ENCODE results near the gene DDX27. TPM values are rescaled to one million over a fixed set of nuclear protein-coding genes. Genes with fewer than 3 reads are reported as not detected.

DDX27 gene
- total and polyA plus RNA-seq, 2 of the 13 experiments (the other 11 are each of a cell fraction or from before 2014, with no cell fraction given), result 42.6 to 72.8 TPM

GRCh38 chr20:49278036-49278817 lies 59.0 kb downstream of the DDX27 start, which contains the start of gene ZNFX1 (continued):
- peak; percentile 78 for TF ChIP-seq FOXA3 (CRISPR knock-in tag; IDR thresholded peaks at IDR 0.05)
- peak; percentile 82 for TF ChIP-seq GMEB1 (CRISPR knock-in tag; IDR thresholded peaks at IDR 0.05; ENCODE audit: borderline replicate concordance)
- TF ChIP-seq ATF3 (CRISPR knock-in tag; IDR thresholded peaks at IDR 0.05), result peak; percentile 74; the same call in 1 of the 2 replicates
- TF ChIP-seq ZNF549 (CRISPR knock-in tag; IDR thresholded peaks at IDR 0.05), result no peak; the same call in 1 of the 2 replicates
- peak; percentile 91 for TF ChIP-seq XRCC5 (optimal IDR thresholded peaks at IDR 0.05; ENCODE audit: low read length)
- peak; percentile 88 for TF ChIP-seq ZBTB38 (CRISPR knock-in tag; IDR thresholded peaks at IDR 0.05)
- peak; percentile 74; the same call in 1 of the 2 replicates for TF ChIP-seq TERF1 (CRISPR knock-in tag; IDR thresholded peaks at IDR 0.05)
- TF ChIP-seq ELK4 (CRISPR knock-in tag; IDR thresholded peaks at IDR 0.05; ENCODE audit: borderline replicate concordance), result no peak
- TF ChIP-seq IRF9 (CRISPR knock-in tag; IDR thresholded peaks at IDR 0.05; ENCODE audit: borderline replicate concordance), result peak; percentile 95; the same call in 1 of the 2 replicates
- no peak; the same call in 1 of the 2 replicates for TF ChIP-seq ZNF841 (CRISPR knock-in tag; IDR thresholded peaks at IDR 0.05; ENCODE audit: borderline replicate concordance)
- no peak for TF ChIP-seq CEBPB (IDR thresholded peaks at IDR 0.05; ENCODE audit: borderline replicate concordance, low read depth, low read length)
- peak; percentile 67 for TF ChIP-seq ZNF33B (CRISPR knock-in tag; IDR thresholded peaks at IDR 0.05)
- TF ChIP-seq ZBTB34 (CRISPR knock-in tag; IDR thresholded peaks at IDR 0.05), result peak; percentile 74; the same call in 1 of the 2 replicates
- peak; percentile 98 for TF ChIP-seq ZNF563 (CRISPR knock-in tag; IDR thresholded peaks at IDR 0.05)
- TF ChIP-seq ZNF160 (CRISPR knock-in tag; IDR thresholded peaks at IDR 0.05), result peak; percentile 97
- TF ChIP-seq ZNF512B (CRISPR knock-in tag; IDR thresholded peaks at IDR 0.05; ENCODE audit: borderline replicate concordance), result no peak
- TF ChIP-seq SMYD3 (CRISPR knock-in tag; IDR thresholded peaks at IDR 0.05), result peak; percentile 96
- TF ChIP-seq ZBTB20 (CRISPR knock-in tag; IDR thresholded peaks at IDR 0.05; ENCODE audit: borderline replicate concordance, low read depth), result no peak; the same call in 1 of the 2 replicates
